DND-41 (cell line): ENCODE data around the gene DPM3.

Experiments
- CTCF ChIP-seq: IDR thresholded peaks from 2 replicates; pipeline ENCODE4 v1.5.1; 2012; ENCODE audit warnings: borderline replicate concordance, low read length, moderate library complexity, mild to moderate bottlenecking; ENCODE audit not compliant: poor library complexity, severe bottlenecking; ENCODE audit errors: extremely low read depth
- EZH2 ChIP-seq: IDR thresholded peaks from 3 replicates; pipeline ENCODE4 v1.6.1; 2012; ENCODE audit warnings: borderline replicate concordance, low read depth, mild to moderate bottlenecking, moderate library complexity, low read length, inconsistent platforms; ENCODE audit not compliant: severe bottlenecking

DNA sequence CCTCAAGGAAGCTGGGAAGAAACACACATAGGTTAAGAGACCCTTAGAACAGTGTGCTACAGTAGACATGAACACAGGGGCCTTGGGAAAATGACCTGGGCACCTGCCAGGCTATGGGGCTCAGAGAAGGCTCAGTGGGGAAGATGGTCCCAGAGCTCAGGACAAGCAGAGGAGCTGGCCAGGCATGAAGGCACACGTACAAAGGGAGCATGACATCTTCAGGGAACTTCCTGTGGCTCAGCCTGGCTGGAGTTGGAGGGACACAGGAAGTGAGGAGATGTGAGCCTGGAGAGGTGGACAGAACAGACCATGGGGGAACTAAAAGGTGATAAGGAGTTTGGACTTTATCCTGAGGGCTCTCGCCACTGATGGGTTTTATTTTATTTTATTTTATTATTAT is 8.5 kb downstream of the DPM3 start:
- TF ChIP-seq CTCF, result no peak
- no peak for TF ChIP-seq EZH2
